Measurements from ENCODE around the gene CDK11B.
A peak's percentile ranks its signal among the peaks of the same experiment; 100 is the strongest.
"Not testable (repeated sequence)": the region's sequence is repeated elsewhere in the genome, so short reads cannot be mapped to it uniquely, and the experiment has no call there.

Gene CDK11B

GRCh38 chr1:1640711-1641461 is 17.9 kb downstream of the CDK11B start:
- not testable (repeated sequence) for H3K27me3 Mint-ChIP-seq; H3K27ac Mint-ChIP-seq; H3K4me1 Mint-ChIP-seq (ENCODE audit: low read depth); H3K36me3 Mint-ChIP-seq (ENCODE audit: low read depth); H3K4me3 Mint-ChIP-seq; H3K9me3 Mint-ChIP-seq

DNA sequence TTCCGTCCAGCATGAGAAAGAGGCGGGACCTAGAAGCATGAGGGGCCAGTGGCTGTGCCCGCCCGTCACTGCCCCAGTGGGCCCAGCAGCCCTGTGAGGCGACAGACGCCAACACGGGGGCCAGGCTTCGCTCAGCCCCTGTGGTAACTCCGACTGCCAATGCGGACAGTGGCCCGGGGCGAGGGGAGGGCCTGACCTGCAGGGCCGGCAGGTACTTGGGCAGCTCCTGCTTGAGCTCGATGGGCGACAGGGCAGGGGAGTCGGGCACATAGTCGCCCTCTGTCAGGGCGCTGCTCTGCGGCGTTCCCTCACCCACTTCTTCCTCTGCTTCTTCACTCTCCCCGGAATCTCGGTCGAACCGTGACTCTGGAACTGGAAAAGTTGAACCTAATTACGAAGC is 18.7 kb downstream of the CDK11B start:
- H3K4me3 Mint-ChIP-seq: not testable (repeated sequence)

GRCh38 chr1:1639368-1639767 is 19.4 kb downstream of the CDK11B start:
- H3K4me3 Mint-ChIP-seq: not testable (repeated sequence)

More for the DNA sequence above, 18.7 kb downstream of the CDK11B start:
- not testable (repeated sequence) for H3K9me3 Mint-ChIP-seq; H3K36me3 Mint-ChIP-seq (ENCODE audit: low read depth); H3K27ac Mint-ChIP-seq; H3K4me1 Mint-ChIP-seq (ENCODE audit: low read depth); H3K27me3 Mint-ChIP-seq

DNA sequence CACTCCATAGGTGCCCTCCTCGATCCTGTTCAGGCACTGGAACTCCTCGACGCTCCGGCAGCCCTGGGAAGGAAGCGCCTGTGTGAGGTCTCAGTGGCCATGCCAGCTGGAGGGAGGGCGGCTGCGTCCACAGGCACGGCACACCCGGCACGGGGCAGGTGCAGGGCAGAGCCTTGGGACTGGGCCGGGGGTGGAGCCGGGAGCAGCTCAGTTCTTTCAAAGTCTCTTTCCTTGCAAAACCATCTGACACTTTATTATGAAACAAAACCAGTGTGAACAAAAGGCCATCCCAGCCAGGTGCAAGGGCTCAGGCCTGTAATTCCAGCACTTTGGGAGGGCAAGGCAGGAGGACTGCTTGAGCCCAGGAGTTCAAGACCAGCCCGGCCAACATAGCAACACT is 20.3 kb downstream of the CDK11B start:
- not testable (repeated sequence) for H3K4me3 Mint-ChIP-seq; H3K36me3 Mint-ChIP-seq (ENCODE audit: low read depth); H3K27me3 Mint-ChIP-seq; H3K27ac Mint-ChIP-seq; H3K4me1 Mint-ChIP-seq (ENCODE audit: low read depth); H3K9me3 Mint-ChIP-seq

More at GRCh38 chr1:1639368-1639767, 19.4 kb downstream of the CDK11B start:
- not testable (repeated sequence) for H3K36me3 Mint-ChIP-seq (ENCODE audit: low read depth); H3K9me3 Mint-ChIP-seq; H3K4me1 Mint-ChIP-seq (ENCODE audit: low read depth); H3K27me3 Mint-ChIP-seq; H3K27ac Mint-ChIP-seq

GRCh38 chr1:1637479-1637875 is 21.3 kb downstream of the CDK11B start:
- H3K27ac Mint-ChIP-seq; H3K4me3 Mint-ChIP-seq; H3K27me3 Mint-ChIP-seq; H3K9me3 Mint-ChIP-seq; H3K36me3 Mint-ChIP-seq (ENCODE audit: low read depth); H3K4me1 Mint-ChIP-seq (ENCODE audit: low read depth): not testable (repeated sequence)

DNA sequence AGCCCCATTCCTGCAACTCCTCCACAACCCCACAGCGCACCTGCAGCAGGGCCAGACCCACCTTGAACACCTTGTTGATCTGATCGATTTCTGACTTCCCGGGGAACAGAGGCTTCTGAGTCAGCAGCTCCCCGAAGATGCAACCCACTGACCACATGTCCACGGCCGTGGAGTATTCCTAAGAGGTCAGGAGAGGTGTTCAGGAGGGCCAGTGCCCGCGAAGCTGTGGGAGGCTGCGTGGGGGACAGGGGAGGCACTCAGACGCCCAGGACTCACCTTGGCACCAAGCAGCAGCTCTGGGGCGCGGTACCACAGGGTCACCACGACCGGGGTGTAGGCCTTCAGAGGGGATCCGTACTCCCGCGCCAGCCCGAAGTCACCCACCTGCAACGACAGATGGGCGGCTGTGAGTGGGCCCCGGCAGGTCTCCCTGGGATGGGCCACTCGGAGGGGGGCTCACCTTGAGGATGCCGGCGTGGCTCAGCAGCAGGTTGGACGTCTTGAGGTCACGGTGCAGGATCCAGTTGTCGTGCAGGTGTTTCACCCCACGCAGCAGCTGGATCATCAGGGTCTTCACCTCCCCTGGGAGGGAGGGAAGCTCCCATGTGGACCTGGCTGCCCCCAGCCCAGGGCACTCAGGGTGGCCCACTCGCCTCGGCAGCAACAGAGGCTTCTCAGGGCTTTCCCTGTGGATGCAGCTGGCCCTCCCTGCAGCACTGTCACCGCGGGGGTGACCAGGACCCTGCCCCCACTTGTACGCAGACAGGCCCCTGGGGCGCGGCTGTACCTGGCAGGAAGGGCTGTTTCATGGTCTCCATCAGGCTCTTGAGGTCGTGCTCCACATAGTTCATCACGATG is 22.0 kb downstream of the CDK11B start:
- H3K4me1 Mint-ChIP-seq (ENCODE audit: low read depth); H3K27me3 Mint-ChIP-seq; H3K36me3 Mint-ChIP-seq (ENCODE audit: low read depth); H3K27ac Mint-ChIP-seq; H3K9me3 Mint-ChIP-seq; H3K4me3 Mint-ChIP-seq: not testable (repeated sequence)

- not testable (repeated sequence) for H3K4me1 Mint-ChIP-seq (ENCODE audit: low read depth); H3K27ac Mint-ChIP-seq; H3K9me3 Mint-ChIP-seq; H3K27me3 Mint-ChIP-seq; H3K4me3 Mint-ChIP-seq; H3K36me3 Mint-ChIP-seq (ENCODE audit: low read depth)
Observed at GRCh38 chr1:1634613-1635012, 24.2 kb downstream of the CDK11B start.

DNA sequence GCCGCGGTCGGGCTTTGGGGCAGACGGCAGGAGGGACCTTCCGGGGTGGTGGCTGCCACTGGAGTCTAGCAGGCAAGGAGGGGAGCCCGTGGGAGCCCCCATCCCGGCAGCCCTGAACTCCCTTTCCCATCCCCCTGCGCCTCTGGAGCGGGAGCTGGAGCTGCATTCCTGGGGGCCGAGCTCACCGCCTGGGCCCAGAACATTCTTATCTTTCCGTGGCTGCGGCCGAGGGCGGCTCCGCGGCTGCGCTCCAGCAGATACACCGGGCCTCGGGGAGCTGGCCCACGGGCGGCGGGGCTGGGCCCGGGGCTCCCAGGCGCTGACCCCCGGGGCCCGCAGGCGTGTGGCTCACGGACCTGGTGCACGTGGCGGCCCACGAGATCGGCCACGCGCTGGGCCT is 25.4 kb downstream of the CDK11B start:
- not testable (repeated sequence) for H3K4me3 Mint-ChIP-seq; H3K36me3 Mint-ChIP-seq (ENCODE audit: low read depth); H3K27ac Mint-ChIP-seq; H3K27me3 Mint-ChIP-seq; H3K4me1 Mint-ChIP-seq (ENCODE audit: low read depth); H3K9me3 Mint-ChIP-seq

GRCh38 chr1:1631782-1632420 is 26.9 kb downstream of the CDK11B start, which contains the start of gene MMP23B:
TSS of gene MMP23B (plus strand) at chr1:1632173. CDS start at chr1:1632219, 46 bp downstream.
- no peak within 1 kb of the TSS for H3K4me3 Mint-ChIP-seq
- peaks cover 4% of the 10 kb centered on the region for H3K27me3 Mint-ChIP-seq
- no peaks in the 10 kb centered on the region for H3K9me3 Mint-ChIP-seq
- H3K4me1 Mint-ChIP-seq (ENCODE audit: low read depth): peaks cover 7% of the 10 kb centered on the region
- no peak within 1 kb of the TSS for H3K27ac Mint-ChIP-seq
- no peaks in the 10 kb centered on the region for H3K36me3 Mint-ChIP-seq (ENCODE audit: low read depth)

DNA sequence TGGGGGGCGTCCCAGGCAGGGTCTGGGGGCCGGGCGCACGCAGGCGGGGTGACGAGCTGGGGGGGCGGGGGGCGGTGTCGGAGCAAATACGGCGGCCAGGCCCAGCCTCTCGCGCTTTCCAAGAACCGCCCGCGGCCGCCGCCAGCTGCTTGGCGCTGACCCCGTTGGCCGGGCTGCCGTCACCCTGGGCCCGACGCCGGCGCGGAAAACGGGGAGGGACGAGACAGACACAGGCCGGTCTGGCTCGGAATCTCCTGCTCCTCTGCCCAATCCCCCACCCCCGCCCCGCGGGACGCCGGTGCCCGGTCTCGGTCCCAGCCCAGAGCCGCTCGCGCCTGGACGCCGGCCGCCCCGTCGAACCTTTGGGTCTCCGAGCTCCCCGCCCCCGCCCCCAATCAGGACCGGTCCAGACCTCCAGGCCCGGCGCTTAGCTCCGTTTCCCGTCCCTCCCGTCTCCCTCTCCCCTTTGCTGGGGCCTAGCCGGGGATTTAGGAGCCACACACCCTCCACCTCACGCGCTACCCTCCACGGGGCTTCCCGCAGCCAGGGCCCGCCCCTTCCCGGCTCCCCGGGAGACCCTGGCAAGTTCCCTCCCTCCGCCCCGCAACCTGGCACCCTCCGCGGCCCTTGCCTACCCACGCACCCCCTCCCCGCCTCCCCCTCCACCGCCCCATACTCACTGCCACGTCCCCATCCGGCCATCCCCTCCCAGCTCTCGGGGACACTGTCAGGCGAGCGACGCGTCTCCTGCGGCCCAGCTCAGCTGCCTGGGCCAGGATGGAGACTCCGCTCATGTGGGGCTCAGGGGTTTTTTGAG is 27.6 kb downstream of the CDK11B start:
- no peak overlapping the region for H3K4me3 Mint-ChIP-seq
- peaks cover 7% of the 10 kb centered on the region for H3K4me1 Mint-ChIP-seq (ENCODE audit: low read depth)
- H3K9me3 Mint-ChIP-seq: no peaks in the 10 kb centered on the region
- no peaks in the 10 kb centered on the region for H3K36me3 Mint-ChIP-seq (ENCODE audit: low read depth)
- H3K27me3 Mint-ChIP-seq: peaks cover 4% of the 10 kb centered on the region
- no peak overlapping the region for H3K27ac Mint-ChIP-seq

GRCh38 chr1:1630191-1630964 is 28.4 kb downstream of the CDK11B start:
- H3K9me3 Mint-ChIP-seq: no peaks in the 10 kb centered on the region
- H3K27ac Mint-ChIP-seq: peak overlapping the region; percentile 85
- H3K4me1 Mint-ChIP-seq (ENCODE audit: low read depth): peaks cover 7% of the 10 kb centered on the region
- peak overlapping the region; percentile 77 for H3K4me3 Mint-ChIP-seq
- no peaks in the 10 kb centered on the region for H3K36me3 Mint-ChIP-seq (ENCODE audit: low read depth)
- H3K27me3 Mint-ChIP-seq: peaks cover 4% of the 10 kb centered on the region

DNA sequence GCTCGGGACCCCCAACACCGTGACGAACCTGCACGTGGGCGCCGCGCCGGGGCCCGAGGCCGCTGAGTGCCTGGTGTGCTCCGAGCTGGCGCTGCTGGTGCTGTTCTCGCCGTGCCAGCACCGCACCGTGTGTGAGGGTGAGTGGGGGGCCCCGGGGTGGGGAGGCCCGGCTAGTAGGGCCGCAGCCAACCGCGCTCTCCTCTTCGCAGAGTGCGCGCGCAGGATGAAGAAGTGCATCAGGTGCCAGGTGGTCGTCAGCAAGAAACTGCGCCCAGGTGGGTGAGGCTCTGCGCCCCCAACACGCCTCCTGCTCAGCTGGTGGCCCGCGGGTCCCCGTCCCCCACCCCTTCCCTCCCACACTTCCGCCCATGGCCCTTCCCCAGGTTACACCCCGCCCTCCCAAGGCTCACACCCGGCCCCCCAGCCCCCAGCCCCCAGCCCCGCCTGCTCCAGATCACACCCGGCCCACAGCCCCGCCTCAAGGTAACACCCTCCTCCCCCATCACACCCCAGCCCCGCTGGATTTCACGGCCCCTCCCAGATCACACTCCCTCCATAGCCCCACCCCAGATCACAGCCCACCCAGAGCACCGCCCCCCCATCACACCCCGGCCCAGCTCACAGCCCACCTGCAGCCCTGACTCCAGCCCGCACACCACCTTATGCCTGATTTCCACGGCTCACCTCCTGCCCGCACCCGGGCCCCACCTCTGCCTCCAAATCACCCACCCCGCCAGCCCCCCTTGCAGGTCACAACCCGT is 29.2 kb downstream of the CDK11B start:
- H3K4me3 Mint-ChIP-seq: peak overlapping the region; percentile 39
- peaks cover 7% of the 10 kb centered on the region for H3K4me1 Mint-ChIP-seq (ENCODE audit: low read depth)
- no peak overlapping the region for H3K27ac Mint-ChIP-seq
- H3K36me3 Mint-ChIP-seq (ENCODE audit: low read depth): no peaks in the 10 kb centered on the region
- H3K9me3 Mint-ChIP-seq: no peaks in the 10 kb centered on the region
- H3K27me3 Mint-ChIP-seq: peaks cover 4% of the 10 kb centered on the region

DNA sequence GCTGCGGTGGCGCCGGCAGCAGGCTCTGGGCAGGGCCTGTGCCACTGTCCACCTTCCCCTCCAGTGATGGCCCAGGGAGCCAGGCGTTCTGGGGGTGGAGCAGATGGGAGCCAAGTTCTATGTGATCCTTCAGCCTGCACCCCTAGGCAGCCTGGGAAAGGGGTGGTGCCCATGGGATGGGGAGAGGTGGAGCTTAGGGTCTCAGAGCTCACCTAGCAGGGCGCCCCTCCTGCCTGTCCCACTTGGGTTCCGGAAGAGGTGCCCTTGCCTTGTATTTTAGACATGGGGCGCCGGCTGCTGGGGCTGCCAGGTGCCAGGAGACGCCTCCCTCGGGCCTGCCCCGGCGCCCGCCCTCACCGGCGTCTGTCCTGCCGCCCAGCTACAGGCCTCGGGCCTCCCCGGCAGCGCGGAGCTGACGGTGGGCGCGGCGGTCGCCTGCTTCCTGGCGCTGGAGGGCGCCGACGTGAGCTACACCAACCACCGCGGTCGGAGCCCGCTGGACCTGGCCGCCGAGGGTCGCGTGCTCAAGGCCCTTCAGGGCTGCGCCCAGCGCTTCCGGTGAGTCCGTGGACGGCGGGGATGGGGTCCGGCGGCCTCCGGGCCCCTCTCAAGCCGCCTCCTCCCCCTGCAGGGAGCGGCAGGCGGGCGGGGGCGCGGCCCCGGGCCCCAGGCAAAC is 29.9 kb downstream of the CDK11B start:
- H3K4me3 Mint-ChIP-seq: no peak overlapping the region
- H3K4me1 Mint-ChIP-seq (ENCODE audit: low read depth): peaks cover 7% of the 10 kb centered on the region
- no peak overlapping the region for H3K27ac Mint-ChIP-seq
- H3K27me3 Mint-ChIP-seq: peaks cover 4% of the 10 kb centered on the region
- no peaks in the 10 kb centered on the region for H3K36me3 Mint-ChIP-seq (ENCODE audit: low read depth)
- H3K9me3 Mint-ChIP-seq: no peaks in the 10 kb centered on the region

All from stimulated activated naive CD8-positive, alpha-beta T cell treated with anti-CD3 and anti-CD28 coated beads, Interleukin-15, Interleukin-2, amounts not matched to agents 100 ng/mL and 50 ng/mL, for 24 hours (primary cell).